Measurements from ENCODE around the gene SPINK7.

- TF ChIP-seq JUND (IDR thresholded peaks at IDR 0.05): no peak
- TF ChIP-seq REST (IDR thresholded peaks at IDR 0.05; ENCODE audit: low read depth): no peak
- no peak for TF ChIP-seq EGR1 (IDR thresholded peaks at IDR 0.05; ENCODE audit: low read depth)
- no peak for TF ChIP-seq POLR2AphosphoS5 (IDR thresholded peaks at IDR 0.05; ENCODE audit: low read depth, low read length)
Measured at GRCh38 chr5:148309746-148310145, 2.5 kb upstream of the SPINK7 start.
